Keratinocyte (primary cell): ENCODE measurements around the gene HAND1. TPM values are rescaled to one million over a fixed set of nuclear protein-coding genes. Genes with fewer than 3 reads are reported as not detected.

Source experiments
- DNase-seq: peaks from one replicate; pipeline ENCODE4 v3.0.0-alpha.2; 2011; ENCODE audit warnings: low read depth, missing footprints, low spot score
- FAIRE-seq: peaks from 2 replicates; lab custom pipeline; 2011; peaks lifted over from hg19 to GRCh38; lab: Jason Lieb, UNC
- H2AFZ ChIP-seq: 2 replicates; pipeline ENCODE4 v1.6.0; 2012; ENCODE audit warnings: low read length, control low read depth, inconsistent platforms; ENCODE audit not compliant: control insufficient read depth
- H3K27ac ChIP-seq: 2 replicates; pipeline ENCODE4 v1.5.1; 2011; ENCODE audit warnings: low read length; ENCODE audit not compliant: control insufficient read depth, insufficient read depth
- H3K27me3 ChIP-seq: 3 replicates; pipeline ENCODE4 v1.6.0; 2011; ENCODE audit warnings: low read length; ENCODE audit not compliant: control insufficient read depth, insufficient read depth; ENCODE audit errors: extremely low read depth
- H3K36me3 ChIP-seq, 2 experiments: 2 replicates in 1 of 2; 3 replicates in 1 of 2; pipeline ENCODE4 v1.5.1; 2011; ENCODE audit warnings: low read length in 2 of 2, mild to moderate bottlenecking in 1 of 2; ENCODE audit not compliant: control insufficient read depth in 2 of 2, insufficient read depth in 2 of 2; ENCODE audit errors: extremely low read depth in 1 of 2
- H3K4me1 ChIP-seq: 3 replicates; pipeline ENCODE4 v1.5.1; 2011; ENCODE audit warnings: low read length; ENCODE audit not compliant: control insufficient read depth, insufficient read depth; ENCODE audit errors: extremely low read depth
- H3K4me2 ChIP-seq: 3 replicates; pipeline ENCODE4 v1.6.0; 2011; ENCODE audit warnings: low read depth, low read length; ENCODE audit not compliant: control insufficient read depth, insufficient read depth; ENCODE audit errors: extremely low read depth
- H3K4me3 ChIP-seq, 3 experiments: fragments of 200-600 bp in 1 of 3; sonication (generic) in 1 of 3; 2 replicates in 2 of 3; 3 replicates in 1 of 3; pipeline ENCODE4 v1.5.1; 2011 to 2016; ENCODE audit warnings: low read length in 3 of 3, mild to moderate bottlenecking in 3 of 3, control low read depth in 2 of 3, inconsistent platforms in 1 of 3, low read depth in 1 of 3, mixed read lengths in 1 of 3, mixed run types in 1 of 3, moderate library complexity in 1 of 3; ENCODE audit not compliant: control insufficient read depth in 2 of 3, insufficient read depth in 2 of 3; ENCODE audit errors: extremely low read depth in 1 of 3
- H3K79me2 ChIP-seq: 2 replicates; pipeline ENCODE4 v1.6.0; 2012; ENCODE audit warnings: low read length; ENCODE audit not compliant: control insufficient read depth, insufficient read depth
- H3K9ac ChIP-seq: 3 replicates; pipeline ENCODE4 v1.6.0; 2011; ENCODE audit warnings: low read length; ENCODE audit not compliant: control insufficient read depth, insufficient read depth; ENCODE audit errors: extremely low read depth
- H3K9me1 ChIP-seq: 3 replicates; pipeline ENCODE4 v1.6.0; 2011; ENCODE audit warnings: low read length; ENCODE audit not compliant: control insufficient read depth, insufficient read depth; ENCODE audit errors: extremely low read depth
- H3K9me3 ChIP-seq: 2 replicates; pipeline ENCODE4 v1.5.1; 2012; ENCODE audit warnings: low read depth, low read length; ENCODE audit not compliant: control insufficient read depth
- H4K20me1 ChIP-seq: 3 replicates; pipeline ENCODE4 v1.6.0; 2011; ENCODE audit warnings: low read length; ENCODE audit not compliant: control insufficient read depth, insufficient read depth; ENCODE audit errors: extremely low read depth
- CTCF ChIP-seq, 3 experiments: IDR thresholded peaks in 1 of 3; conservative IDR thresholded peaks in 1 of 3; optimal IDR thresholded peaks in 1 of 3; 2 replicates in 2 of 3; 3 replicates in 1 of 3; pipeline versions ENCODE3 to v1.5.1; 2011; ENCODE audit warnings: low read length in 3 of 3, mild to moderate bottlenecking in 3 of 3, moderate library complexity in 2 of 3, control low read depth in 1 of 3, inconsistent platforms in 1 of 3; ENCODE audit not compliant: insufficient read depth in 2 of 3; ENCODE audit errors: extremely low read depth in 1 of 3
- EZH2 ChIP-seq: IDR thresholded peaks from one replicate; pipeline ENCODE4 v1.6.1; 2012; ENCODE audit warnings: inconsistent platforms, mild to moderate bottlenecking, low read length, moderate library complexity
- dilution Hi-C: fragments of 300-500 bp; cut with MboI; formaldehyde crosslinking; loops from one replicate; pipeline ENCODE4 v1.7.0; 2020; ENCODE audit warnings: low sequenced_read_pairs; ENCODE audit not compliant: extremely low pct_ligation_motif_present
- polyA minus RNA-seq, 3 experiments: library from RNA; depleted of rRNA, polyadenylated mRNA; stranded (reverse); fragments of >200 nt; gene quantifications; 1 replicate in 1 of 3; 2 replicates in 1 of 3; 3 replicates in 1 of 3; pipeline ENCODE4 v1.2.3, GENCODE V29; 2011
- polyA plus RNA-seq, 5 experiments: library from polyadenylated mRNA; depleted of rRNA in 3 of 5; stranded (reverse) in 3 of 5; stranded (forward) in 1 of 5; unstranded in 1 of 5; fragments of >200 nt; gene quantifications; 1 replicate in 1 of 5; 2 replicates in 3 of 5; 3 replicates in 1 of 5; pipeline versions ENCODE4 v1.2.1 to v1.2.3, GENCODE V29; 2011 to 2012; ENCODE audit warnings: missing spikeins in 2 of 5, low read depth in 1 of 5, low replicate concordance in 1 of 5

The HAND1 gene
- polyA plus RNA-seq (not detected in 3 replicates), polyA minus RNA-seq (not detected in 3 replicates)
- polyA plus RNA-seq (2011; ENCODE audit: low read depth) = not detected
- polyA plus RNA-seq (2011; cell fraction: cytosol; rRNA removed) = not detected in 2 replicates
- not detected in 2 replicates for polyA plus RNA-seq (2011; cell fraction: nucleus; rRNA removed)
- not detected in 2 replicates for polyA plus RNA-seq (2012; ENCODE audit: low replicate concordance)
- polyA minus RNA-seq (2011; cell fraction: cytosol; rRNA and poly(A)+ RNA removed) = not detected
- not detected in 2 replicates for polyA minus RNA-seq (2011; cell fraction: nucleus; rRNA and poly(A)+ RNA removed)

DNA sequence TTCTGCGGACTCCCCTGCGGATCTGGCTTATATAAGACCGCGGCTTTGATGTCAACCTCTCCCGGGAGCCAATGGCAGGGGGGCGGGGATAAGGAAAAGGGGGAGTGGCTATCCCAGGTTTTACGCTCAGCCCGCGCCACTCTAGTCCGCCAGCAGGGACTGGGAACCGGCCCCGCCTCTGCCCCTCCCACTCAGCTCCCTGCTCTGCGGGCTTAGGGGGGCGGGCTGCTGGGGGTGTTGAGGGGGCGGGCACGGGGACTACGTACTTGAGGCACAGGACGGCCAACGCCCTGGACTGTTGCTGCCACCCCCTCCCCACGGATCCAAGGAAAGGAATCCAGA lies at the start of gene HAND1:
Gene HAND1 (minus strand): TSS at position 4 of the 342 bp plus-strand sequence. CDS start 219 bp downstream, outside the sequence.
- H3K4me3 ChIP-seq = peak within 1 kb of the TSS; percentile 3 to 30 (median 13)
- no peak for FAIRE-seq
- no peaks in the 10 kb centered on the region for H3K9me1 ChIP-seq
- peak within 1 kb of the TSS; percentile 63 for H3K4me2 ChIP-seq
- peaks cover 99% of the 10 kb centered on the region for H3K27me3 ChIP-seq
- H3K4me1 ChIP-seq = peaks cover 2% of the 10 kb centered on the region
- no peaks in the 10 kb centered on the region for H4K20me1 ChIP-seq
- no peaks in the 10 kb centered on the region for H3K36me3 ChIP-seq
- H2AFZ ChIP-seq = no peak within 1 kb of the TSS
- no peak within 1 kb of the TSS for H3K27ac ChIP-seq
- H3K9ac ChIP-seq = no peak within 1 kb of the TSS
- H3K79me2 ChIP-seq = no peaks in the 10 kb centered on the region
- dilution Hi-C loops = loop anchor here (10.0 kb wide), 1 partner anchor 127 kb away; no protein-coding TSS in a partner anchor
- H3K9me3 ChIP-seq = no peaks in the 10 kb centered on the region
- no peak for TF ChIP-seq EZH2
- TF ChIP-seq CTCF (optimal IDR thresholded peaks at IDR 0.05 in 1 of 3, IDR thresholded peaks at IDR 0.05 in 1 of 3, conservative IDR thresholded peaks at IDR 0.05 in 1 of 3; ENCODE audit: extremely low read depth in 1 of 3, insufficient read depth in 2 of 3, low read length in 3 of 3) = no peak
- DNase-seq = no peak

GRCh38 chr5:154526231-154527226 lies 48.5 kb upstream of the HAND1 start:
- Histone ChIP-seq H3K27me3 (no peaks in the 10 kb centered on the region), H3K4me3 (no peak overlapping the region), H3K9ac (no peak overlapping the region), H4K20me1 (no peaks in the 10 kb centered on the region), H2AFZ (no peak overlapping the region), H3K36me3 (no peaks in the 10 kb centered on the region), H3K79me2 (no peaks in the 10 kb centered on the region), H3K4me1 (peaks cover 10% of the 10 kb centered on the region), H3K4me2 (no peak overlapping the region), H3K9me1 (no peaks in the 10 kb centered on the region), H3K27ac (no peak overlapping the region), H3K9me3 (no peaks in the 10 kb centered on the region)
- no peak for FAIRE-seq
- TF ChIP-seq EZH2 (no peak), CTCF (optimal IDR thresholded peaks at IDR 0.05 in 1 of 3, IDR thresholded peaks at IDR 0.05 in 1 of 3, conservative IDR thresholded peaks at IDR 0.05 in 1 of 3; ENCODE audit: extremely low read depth in 1 of 3, insufficient read depth in 2 of 3, low read length in 3 of 3) (no peak)
- no peak for DNase-seq
- dilution Hi-C loops = no loop called here
